SK-N-SH (cell line): ENCODE data around the gene ST6GALNAC1. TPM values are rescaled to one million over a fixed set of nuclear protein-coding genes. Genes with fewer than 3 reads are reported as not detected.

Source experiments
- CTCF ChIA-PET: fragments of 300-600, 350-600 bp; formaldehyde crosslinking; extraction: SDS; loops from one replicate; lab custom pipeline; 2021; lab: Yijun Ruan, JAX
- POLR2A ChIA-PET: fragments of 350-600 bp; sonication (Branson Sonifier 250); formaldehyde crosslinking; extraction: SDS; loops from one replicate; lab custom pipeline; 2020; ENCODE audit warnings: antibody characterized with exemption, inconsistent platforms; lab: Yijun Ruan, JAX
- DNase-seq: peaks from one replicate; pipeline ENCODE4 v3.0.0; 2012
- H2AFZ ChIP-seq: fragments of 200-600 bp; sonication (generic); 2 replicates; pipeline ENCODE4 v1.8.1; 2016; ENCODE audit warnings: antibody characterized with exemption, mild to moderate bottlenecking, low read depth
- H3F3A ChIP-seq: fragments of 200-600 bp; sonication (generic); replicated peaks from 2 replicates; pipeline ENCODE3; 2016; ENCODE audit warnings: antibody characterized with exemption, mild to moderate bottlenecking; ENCODE audit not compliant: insufficient read depth
- H3K27ac ChIP-seq, 2 experiments: fragments of 200-500 bp in 1 of 2; fragments of 200-600 bp in 1 of 2; sonication (Bioruptor generic) in 1 of 2; sonication (generic), shearing (Covaris generic) in 1 of 2; 2 replicates each; pipeline versions ENCODE4 v1.5.1 to v1.6.1; 2014 to 2016; ENCODE audit warnings: low read depth in 2 of 2, inconsistent platforms in 1 of 2, low read length in 1 of 2, mild to moderate bottlenecking in 1 of 2, mixed read lengths in 1 of 2
- H3K27me3 ChIP-seq: fragments of 200-600 bp; sonication (generic), shearing (Covaris generic); 2 replicates; pipeline ENCODE4 v1.6.1; 2016; ENCODE audit warnings: mixed run types; ENCODE audit not compliant: insufficient read depth
- H3K36me3 ChIP-seq, 2 experiments: fragments of 200-500 bp in 1 of 2; fragments of 200-600 bp in 1 of 2; sonication (Bioruptor generic) in 1 of 2; sonication (generic) in 1 of 2; replicated peaks in 1 of 2; 2 replicates each; pipeline versions ENCODE3 to v1.5.1; 2014 to 2016; ENCODE audit warnings: low read length in 1 of 2, mild to moderate bottlenecking in 1 of 2; ENCODE audit not compliant: insufficient read depth in 2 of 2, control insufficient read depth in 1 of 2
- H3K4me1 ChIP-seq, 2 experiments: fragments of 200-500 bp in 1 of 2; fragments of 200-600 bp in 1 of 2; sonication (Bioruptor generic) in 1 of 2; sonication (generic), shearing (Covaris generic) in 1 of 2; 2 replicates each; pipeline versions ENCODE4 v1.5.1 to v1.6.1; 2014 to 2016; ENCODE audit warnings: low read depth in 1 of 2, low read length in 1 of 2, mixed run types in 1 of 2; ENCODE audit not compliant: insufficient read depth in 2 of 2, control insufficient read depth in 1 of 2
- H3K4me2 ChIP-seq: fragments of 200-600 bp; sonication (generic), shearing (Covaris generic); 2 replicates; pipeline ENCODE4 v1.6.1; 2017; ENCODE audit warnings: mixed run types
- H3K4me3 ChIP-seq, 2 experiments: fragments of 200-500 bp in 1 of 2; fragments of 200-600 bp in 1 of 2; sonication (Bioruptor generic) in 1 of 2; sonication (generic), shearing (Covaris generic) in 1 of 2; 2 replicates each; pipeline versions ENCODE4 v1.5.1 to v1.8.1; 2014 to 2016; ENCODE audit warnings: low read depth in 2 of 2, inconsistent platforms in 1 of 2, low read length in 1 of 2, mild to moderate bottlenecking in 1 of 2, mixed read lengths in 1 of 2, moderate library complexity in 1 of 2
- H3K79me2 ChIP-seq: fragments of 200-600 bp; sonication (generic); 2 replicates; pipeline ENCODE4 v1.8.1; 2017; ENCODE audit warnings: mild to moderate bottlenecking; ENCODE audit not compliant: insufficient read depth
- H3K9ac ChIP-seq: fragments of 200-600 bp; sonication (generic); 2 replicates; pipeline ENCODE4 v1.6.1; 2017; ENCODE audit warnings: mixed run types
- H3K9me2 ChIP-seq: fragments of 200-600 bp; sonication (generic); 2 replicates; pipeline ENCODE4 v1.6.1; 2017; ENCODE audit warnings: mixed run types
- H3K9me3 ChIP-seq: fragments of 200-600 bp; sonication (generic); 2 replicates; pipeline ENCODE4 v1.6.1; 2017; ENCODE audit warnings: mixed run types, mild to moderate bottlenecking, moderate library complexity
- H4K20me1 ChIP-seq: fragments of 200-600 bp; sonication (generic); 2 replicates; pipeline ENCODE4 v1.6.1; 2017; ENCODE audit warnings: mild to moderate bottlenecking, mixed run types; ENCODE audit not compliant: insufficient read depth
- CHD2 ChIP-seq: fragments of 150-350 bp; IDR thresholded peaks from 2 replicates; pipeline ENCODE4 v1.6.1; 2018; ENCODE audit warnings: low read length; ENCODE audit not compliant: partially characterized antibody
- ELF1 ChIP-seq: IDR thresholded peaks from 2 replicates; pipeline ENCODE4 v1.4.0; 2012
- EP300 ChIP-seq, 2 experiments: IDR thresholded peaks; 2 replicates each; pipeline versions ENCODE4 v1.4.0 to v1.6.1; 2012; ENCODE audit warnings: borderline replicate concordance in 1 of 2, low read depth in 1 of 2, low read length in 1 of 2
- FOSL2 ChIP-seq: IDR thresholded peaks from 2 replicates; pipeline ENCODE4 v1.4.0; 2012; ENCODE audit warnings: low read depth, mild to moderate bottlenecking, moderate library complexity, borderline replicate concordance
- FOXJ3 ChIP-seq: sonication (generic); formaldehyde crosslinking; IDR thresholded peaks from 2 replicates; pipeline ENCODE4 v1.5.1; 2020; ENCODE audit warnings: mild to moderate bottlenecking, missing genetic modification reagents
- GATA2 ChIP-seq: sonication (generic); formaldehyde crosslinking; IDR thresholded peaks from 2 replicates; pipeline ENCODE4 v1.5.0; 2020; ENCODE audit warnings: mild to moderate bottlenecking, missing genetic modification reagents
- MEF2A ChIP-seq: IDR thresholded peaks from 2 replicates; pipeline ENCODE4 v1.4.0; 2012; ENCODE audit warnings: low read depth, borderline replicate concordance
- MXI1 ChIP-seq: IDR thresholded peaks from 2 replicates; pipeline ENCODE4 v1.6.1; 2012; ENCODE audit warnings: mild to moderate bottlenecking, low read depth, low read length, improper control_type of control experiment
- NFIC ChIP-seq: IDR thresholded peaks from 2 replicates; pipeline ENCODE4 v1.4.0; 2012; ENCODE audit warnings: borderline replicate concordance
- NRF1 ChIP-seq: IDR thresholded peaks from 2 replicates; pipeline ENCODE4 v1.6.1; 2012; ENCODE audit warnings: low read depth, mild to moderate bottlenecking, low read length
- RAD21 ChIP-seq: IDR thresholded peaks from 2 replicates; pipeline ENCODE4 v1.6.1; 2012; ENCODE audit warnings: mild to moderate bottlenecking, low read length
- RCOR1 ChIP-seq: fragments of 150-350 bp; IDR thresholded peaks from 2 replicates; pipeline ENCODE4 v1.6.1; 2017; ENCODE audit warnings: antibody characterized with exemption, low read length
- SMC3 ChIP-seq: IDR thresholded peaks from 2 replicates; pipeline ENCODE4 v1.6.1; 2012; ENCODE audit warnings: low read depth, low read length, improper control_type of control experiment
- TAF1 ChIP-seq: IDR thresholded peaks from 2 replicates; pipeline ENCODE4 v1.6.1; 2012; ENCODE audit warnings: low read depth, mild to moderate bottlenecking, low read length, moderate library complexity, borderline replicate concordance
- TCF12 ChIP-seq: IDR thresholded peaks from 2 replicates; pipeline ENCODE4 v1.4.0; 2012
- WGBS: methylation state at CpG from one replicate; pipeline ENCODE4 v1.1.6; 2017; ENCODE audit warnings: low lambda C conversion rate; 5-methylcytosine and 5-hydroxymethylcytosine counted together
- polyA plus RNA-seq, 3 experiments: library from polyadenylated mRNA; depleted of rRNA; stranded (reverse); fragments of >200 nt; gene quantifications; 2 replicates each; pipeline ENCODE4 v1.2.3, GENCODE V29; 2012
- TF ChIP-seq, protein P1 (sequence below): IDR thresholded peaks from 2 replicates; pipeline ENCODE4; 2012
- TF ChIP-seq, protein P2 (sequence below): IDR thresholded peaks from 2 replicates; pipeline ENCODE4 v1.6.1; 2012; ENCODE audit warnings: mild to moderate bottlenecking, low read depth, low read length, moderate library complexity
- TF ChIP-seq, protein P3 (sequence below): fragments of 150-350 bp; IDR thresholded peaks from 2 replicates; pipeline ENCODE4 v1.6.1; 2016; ENCODE audit warnings: mild to moderate bottlenecking, low read depth, low read length
- TF ChIP-seq, protein P4 (sequence below): IDR thresholded peaks from 2 replicates; pipeline ENCODE4 v1.4.0; 2012; ENCODE audit warnings: low read depth

The ST6GALNAC1 gene
- polyA plus RNA-seq, 1 of the 3 experiments (the other 2 are of a cell fraction), result not detected

DNA sequence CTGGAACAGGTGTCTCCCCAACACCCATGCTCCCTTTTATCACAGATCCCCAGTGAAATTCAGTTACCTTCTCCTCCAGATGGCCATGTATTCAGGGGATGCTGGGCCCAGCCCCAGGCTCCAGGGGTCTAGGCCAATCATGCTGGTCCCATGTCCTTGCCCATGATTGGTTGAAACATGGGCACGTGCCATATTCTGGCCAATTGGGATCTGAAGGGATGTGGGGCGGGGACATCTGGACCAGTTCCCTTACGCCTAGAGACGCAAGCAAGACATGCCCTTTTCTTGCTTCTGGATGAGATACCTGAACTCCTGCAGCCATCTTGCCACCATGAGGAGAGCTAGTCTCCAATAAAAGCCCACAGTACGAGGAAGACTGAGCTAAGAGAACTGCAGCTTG is 31.0 kb upstream of the ST6GALNAC1 start:
- DNase-seq, result peak; percentile 44
- Histone ChIP-seq H3K36me3 (peaks cover 11 to 18% of the 10 kb centered on the region in 2 experiments), H4K20me1 (no peaks in the 10 kb centered on the region), H3K4me2 (no peak overlapping the region), H3K27ac (peak overlapping the region in 1 of 2 experiments; percentile 94; a peak in 2 of 4 replicates), H3K9me3 (no peaks in the 10 kb centered on the region), H2AFZ (no peak overlapping the region), H3K27me3 (no peaks in the 10 kb centered on the region), H3K4me3 (no peak overlapping the region), H3K9ac (no peak overlapping the region), H3F3A (peaks cover 12% of the 10 kb centered on the region), H3K4me1 (peaks cover 0 to 33% of the 10 kb centered on the region in 2 experiments; a peak in 2 of 4 replicates), H3K9me2 (no peaks in the 10 kb centered on the region), H3K79me2 (no peaks in the 10 kb centered on the region)
- POLR2A ChIA-PET, result no interaction called here
- TF ChIP-seq NRF1 (no peak), EP300 (IDR thresholded peaks at IDR 0.05; ENCODE audit: borderline replicate concordance in 1 of 2, low read depth in 1 of 2, low read length in 1 of 2) (no peak), FOSL2 (no peak), NFIC (no peak), MEF2A (no peak), CHD2 (no peak)
- TF ChIP-seq, protein P1, sequence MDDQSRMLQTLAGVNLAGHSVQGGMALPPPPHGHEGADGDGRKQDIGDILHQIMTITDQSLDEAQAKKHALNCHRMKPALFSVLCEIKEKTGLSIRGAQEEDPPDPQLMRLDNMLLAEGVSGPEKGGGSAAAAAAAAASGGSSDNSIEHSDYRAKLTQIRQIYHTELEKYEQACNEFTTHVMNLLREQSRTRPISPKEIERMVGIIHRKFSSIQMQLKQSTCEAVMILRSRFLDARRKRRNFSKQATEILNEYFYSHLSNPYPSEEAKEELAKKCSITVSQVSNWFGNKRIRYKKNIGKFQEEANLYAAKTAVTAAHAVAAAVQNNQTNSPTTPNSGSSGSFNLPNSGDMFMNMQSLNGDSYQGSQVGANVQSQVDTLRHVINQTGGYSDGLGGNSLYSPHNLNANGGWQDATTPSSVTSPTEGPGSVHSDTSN, result no peak
- TF ChIP-seq, protein P2, sequence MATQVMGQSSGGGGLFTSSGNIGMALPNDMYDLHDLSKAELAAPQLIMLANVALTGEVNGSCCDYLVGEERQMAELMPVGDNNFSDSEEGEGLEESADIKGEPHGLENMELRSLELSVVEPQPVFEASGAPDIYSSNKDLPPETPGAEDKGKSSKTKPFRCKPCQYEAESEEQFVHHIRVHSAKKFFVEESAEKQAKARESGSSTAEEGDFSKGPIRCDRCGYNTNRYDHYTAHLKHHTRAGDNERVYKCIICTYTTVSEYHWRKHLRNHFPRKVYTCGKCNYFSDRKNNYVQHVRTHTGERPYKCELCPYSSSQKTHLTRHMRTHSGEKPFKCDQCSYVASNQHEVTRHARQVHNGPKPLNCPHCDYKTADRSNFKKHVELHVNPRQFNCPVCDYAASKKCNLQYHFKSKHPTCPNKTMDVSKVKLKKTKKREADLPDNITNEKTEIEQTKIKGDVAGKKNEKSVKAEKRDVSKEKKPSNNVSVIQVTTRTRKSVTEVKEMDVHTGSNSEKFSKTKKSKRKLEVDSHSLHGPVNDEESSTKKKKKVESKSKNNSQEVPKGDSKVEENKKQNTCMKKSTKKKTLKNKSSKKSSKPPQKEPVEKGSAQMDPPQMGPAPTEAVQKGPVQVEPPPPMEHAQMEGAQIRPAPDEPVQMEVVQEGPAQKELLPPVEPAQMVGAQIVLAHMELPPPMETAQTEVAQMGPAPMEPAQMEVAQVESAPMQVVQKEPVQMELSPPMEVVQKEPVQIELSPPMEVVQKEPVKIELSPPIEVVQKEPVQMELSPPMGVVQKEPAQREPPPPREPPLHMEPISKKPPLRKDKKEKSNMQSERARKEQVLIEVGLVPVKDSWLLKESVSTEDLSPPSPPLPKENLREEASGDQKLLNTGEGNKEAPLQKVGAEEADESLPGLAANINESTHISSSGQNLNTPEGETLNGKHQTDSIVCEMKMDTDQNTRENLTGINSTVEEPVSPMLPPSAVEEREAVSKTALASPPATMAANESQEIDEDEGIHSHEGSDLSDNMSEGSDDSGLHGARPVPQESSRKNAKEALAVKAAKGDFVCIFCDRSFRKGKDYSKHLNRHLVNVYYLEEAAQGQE, result no peak
- CTCF ChIA-PET, result interaction anchor here (0.9 to 2.2 kb wide), 8 partner anchors 9 to 151 kb away, joined by 3 to 12 read pairs (median 5); no protein-coding TSS in a partner anchor
- WGBS, result 95% methylated on average over 5 of the region's 5 CpGs

DNA sequence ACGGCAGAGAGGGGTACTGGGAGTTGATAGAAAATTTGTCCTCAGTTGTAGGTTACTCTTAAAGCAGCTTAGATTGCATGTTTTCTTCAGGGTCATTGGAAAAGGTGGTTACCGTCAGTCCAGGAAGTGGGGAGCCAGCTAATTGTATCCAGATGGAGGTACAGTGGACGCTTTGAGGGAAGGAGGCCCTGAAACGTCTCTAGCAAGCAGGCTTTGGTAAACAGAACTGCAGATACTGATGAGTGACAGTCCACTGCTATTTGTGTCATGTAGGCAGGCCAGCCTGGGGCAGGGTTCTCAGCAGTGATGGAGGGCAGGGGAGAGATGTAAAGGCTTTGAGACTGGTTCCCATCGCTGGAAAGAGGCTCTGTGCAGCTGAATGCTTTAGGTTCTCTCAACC is 30.2 kb upstream of the ST6GALNAC1 start:
- TF ChIP-seq GATA2 (no peak), RAD21 (0 out of 2 replicates have a peak, but pooled peaks have one; percentile 14), SMC3 (0 out of 2 replicates have a peak, but pooled peaks have one; percentile 13), TCF12 (peak; percentile 83), TAF1 (no peak), ELF1 (peak; percentile 20; the same call in 1 of the 2 replicates), MXI1 (peak; percentile 66), FOSL2 (no peak), FOXJ3 (CRISPR knock-in tag) (peak; percentile 75; the same call in 1 of the 2 replicates), RCOR1 (no peak), EP300 (IDR thresholded peaks at IDR 0.05; ENCODE audit: borderline replicate concordance in 1 of 2, low read depth in 1 of 2, low read length in 1 of 2) (peak in 1 of 2 experiments; percentile 46; a peak in 1 of 4 replicates)
- TF ChIP-seq, protein P3, sequence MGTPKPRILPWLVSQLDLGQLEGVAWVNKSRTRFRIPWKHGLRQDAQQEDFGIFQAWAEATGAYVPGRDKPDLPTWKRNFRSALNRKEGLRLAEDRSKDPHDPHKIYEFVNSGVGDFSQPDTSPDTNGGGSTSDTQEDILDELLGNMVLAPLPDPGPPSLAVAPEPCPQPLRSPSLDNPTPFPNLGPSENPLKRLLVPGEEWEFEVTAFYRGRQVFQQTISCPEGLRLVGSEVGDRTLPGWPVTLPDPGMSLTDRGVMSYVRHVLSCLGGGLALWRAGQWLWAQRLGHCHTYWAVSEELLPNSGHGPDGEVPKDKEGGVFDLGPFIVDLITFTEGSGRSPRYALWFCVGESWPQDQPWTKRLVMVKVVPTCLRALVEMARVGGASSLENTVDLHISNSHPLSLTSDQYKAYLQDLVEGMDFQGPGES, result no peak
- TF ChIP-seq, protein P4, sequence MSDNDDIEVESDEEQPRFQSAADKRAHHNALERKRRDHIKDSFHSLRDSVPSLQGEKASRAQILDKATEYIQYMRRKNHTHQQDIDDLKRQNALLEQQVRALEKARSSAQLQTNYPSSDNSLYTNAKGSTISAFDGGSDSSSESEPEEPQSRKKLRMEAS, result no peak
- TF ChIP-seq, protein P1, result peak; percentile 19; the same call in 1 of the 2 replicates
- TF ChIP-seq, all 33 proteins: peak for 8
- H3F3A ChIP-seq, result peaks cover 12% of the 10 kb centered on the region
- H2AFZ ChIP-seq, result no peak overlapping the region
- H3K4me3 ChIP-seq, result no peak overlapping the region
- no peak overlapping the region for H3K4me2 ChIP-seq
- peaks cover 11 to 16% of the 10 kb centered on the region in 2 experiments for H3K36me3 ChIP-seq
- ChIA-PET CTCF (interaction anchor here (0.7 to 4.2 kb wide), 8 partner anchors 8 to 150 kb away, joined by 3 to 42 read pairs (median 6); no protein-coding TSS in a partner anchor), POLR2A (interaction anchor here (1.1 kb wide), 2 partner anchors 35 to 116 kb away, joined by 3 read pairs; no protein-coding TSS in a partner anchor)
- no peaks in the 10 kb centered on the region for H4K20me1 ChIP-seq
- WGBS, result 39% methylated on average over 5 of the region's 5 CpGs
- peak; percentile 73 for DNase-seq
- H3K79me2 ChIP-seq, result no peaks in the 10 kb centered on the region
- no peaks in the 10 kb centered on the region for H3K27me3 ChIP-seq
- H3K9me3 ChIP-seq, result no peaks in the 10 kb centered on the region
- peak overlapping the region; percentile 8 to 94; a peak in 2 of 4 replicates for H3K27ac ChIP-seq
- no peak overlapping the region for H3K9ac ChIP-seq
- peaks cover 0 to 33% of the 10 kb centered on the region in 2 experiments; a peak in 2 of 4 replicates for H3K4me1 ChIP-seq
- H3K9me2 ChIP-seq, result no peaks in the 10 kb centered on the region
